SIG-M5 treated with dmso at 0.1 percent for 504 hours (cell line): ENCODE data around the gene NIT2.
"Not testable (repeated sequence)": the region's sequence is repeated elsewhere in the genome, so short reads cannot be mapped to it uniquely, and the experiment has no call there.

ENCODE experiments used
- DNase-seq: peaks from one replicate; lab custom pipeline; 2025; ENCODE audit not compliant: unreplicated experiment; lab: John Stamatoyannopoulos, UW

NIT2 gene, protein sequence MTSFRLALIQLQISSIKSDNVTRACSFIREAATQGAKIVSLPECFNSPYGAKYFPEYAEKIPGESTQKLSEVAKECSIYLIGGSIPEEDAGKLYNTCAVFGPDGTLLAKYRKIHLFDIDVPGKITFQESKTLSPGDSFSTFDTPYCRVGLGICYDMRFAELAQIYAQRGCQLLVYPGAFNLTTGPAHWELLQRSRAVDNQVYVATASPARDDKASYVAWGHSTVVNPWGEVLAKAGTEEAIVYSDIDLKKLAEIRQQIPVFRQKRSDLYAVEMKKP

DNA sequence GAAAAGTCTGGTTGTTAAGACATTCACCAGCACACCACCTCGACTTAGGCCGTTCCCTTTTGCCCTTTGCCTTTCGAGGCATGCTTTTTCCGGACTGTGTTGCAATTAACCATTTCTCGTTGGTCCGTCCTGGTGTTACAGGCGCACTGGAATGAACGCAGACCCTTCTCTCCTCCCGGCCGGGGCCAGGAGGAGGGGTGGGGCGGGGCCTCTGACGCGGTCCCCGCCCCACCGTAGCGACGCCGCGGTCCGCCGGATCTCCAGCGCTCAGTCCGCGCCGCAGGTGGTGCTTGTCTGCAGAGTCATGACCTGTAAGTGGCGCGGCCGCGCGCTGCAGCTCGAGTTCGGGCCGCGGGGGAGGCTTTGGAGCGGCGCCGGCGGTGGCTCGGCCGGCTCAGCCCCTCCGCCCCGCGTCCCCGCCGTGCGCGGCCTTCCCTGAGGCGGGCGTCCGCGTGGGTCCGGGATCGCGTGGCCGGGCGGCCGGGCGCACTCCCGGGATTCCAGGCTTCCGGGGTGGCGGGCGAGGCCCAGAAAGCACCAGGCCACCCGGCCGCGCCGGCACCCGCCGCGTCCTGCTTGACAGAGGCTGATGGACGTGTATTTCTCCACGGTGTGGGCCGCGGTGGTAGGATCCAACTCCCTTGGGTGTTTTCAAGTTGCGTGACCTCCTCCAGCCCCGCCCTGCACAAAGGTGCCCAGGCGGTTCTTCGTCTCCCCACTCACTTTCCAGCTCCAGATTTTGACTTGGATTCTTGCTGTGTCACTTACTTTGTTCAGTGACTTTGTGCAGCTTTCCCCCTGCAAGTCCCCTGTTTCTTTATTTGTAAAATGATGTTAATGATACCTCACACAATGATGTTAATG is at the start of gene NIT2:
Gene NIT2, plus strand, starts transcription at position 270 of the 864 bp plus-strand sequence. Its CDS starts 35 bp downstream, at position 305.
- peak; percentile 94 for DNase-seq

GRCh38 chr3:100288288-100288894 is 46.2 kb upstream of the NIT2 start:
- DNase-seq = no peak

GRCh38 chr3:100289339-100289738 is 45.2 kb upstream of the NIT2 start:
- DNase-seq = peak; percentile 79

DNA sequence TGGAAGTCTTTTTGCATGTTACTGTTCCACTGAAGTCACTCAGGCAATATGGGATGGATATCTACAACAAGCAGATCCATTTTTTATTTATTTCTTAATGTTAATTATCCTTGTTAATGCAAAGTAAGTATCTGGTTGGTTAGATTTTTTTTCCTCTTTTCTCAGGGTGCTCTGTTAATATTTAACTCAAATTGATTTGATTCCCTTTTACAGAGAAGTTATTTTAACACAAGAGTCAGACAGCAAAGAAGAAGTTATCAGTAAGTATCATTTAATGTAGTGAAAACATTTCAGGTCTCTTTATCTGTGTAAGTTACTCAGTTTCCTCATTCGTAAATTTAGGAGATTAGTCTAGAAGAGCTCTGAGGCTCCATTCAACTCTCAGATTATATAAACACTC is 39.5 kb upstream of the NIT2 start:
- DNase-seq = no peak

DNA sequence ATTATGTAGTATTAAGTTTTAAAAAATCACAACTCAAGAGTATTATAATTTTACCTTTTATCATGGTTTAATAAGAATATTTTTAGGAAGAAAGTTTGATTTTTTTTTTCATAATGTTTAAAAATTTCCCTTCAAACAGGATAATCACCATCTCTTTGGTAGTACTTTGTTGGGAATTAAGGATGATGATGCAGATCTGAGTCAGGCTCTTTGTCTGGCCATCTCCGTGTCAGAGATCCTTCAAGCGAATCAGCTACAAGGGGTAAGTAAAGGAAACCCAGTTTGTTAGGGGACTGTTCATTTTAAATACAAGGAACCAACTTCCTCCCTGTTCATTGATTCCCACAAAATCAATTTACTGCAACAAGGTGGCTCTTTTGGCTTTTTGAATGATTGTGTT is 36.8 kb upstream of the NIT2 start:
- DNase-seq = no peak

GRCh38 chr3:100299016-100299415 is 35.5 kb upstream of the NIT2 start:
- no peak for DNase-seq

- DNase-seq = no peak
Measured at GRCh38 chr3:100306695-100307094, 27.9 kb upstream of the NIT2 start.

- DNase-seq = no peak
Measured at GRCh38 chr3:100310355-100310965, 24.1 kb upstream of the NIT2 start.

- no peak for DNase-seq
Measured at GRCh38 chr3:100311011-100311410, 23.5 kb upstream of the NIT2 start.

- DNase-seq = peak; percentile 75
Measured at GRCh38 chr3:100316641-100317069, 17.9 kb upstream of the NIT2 start.

DNA sequence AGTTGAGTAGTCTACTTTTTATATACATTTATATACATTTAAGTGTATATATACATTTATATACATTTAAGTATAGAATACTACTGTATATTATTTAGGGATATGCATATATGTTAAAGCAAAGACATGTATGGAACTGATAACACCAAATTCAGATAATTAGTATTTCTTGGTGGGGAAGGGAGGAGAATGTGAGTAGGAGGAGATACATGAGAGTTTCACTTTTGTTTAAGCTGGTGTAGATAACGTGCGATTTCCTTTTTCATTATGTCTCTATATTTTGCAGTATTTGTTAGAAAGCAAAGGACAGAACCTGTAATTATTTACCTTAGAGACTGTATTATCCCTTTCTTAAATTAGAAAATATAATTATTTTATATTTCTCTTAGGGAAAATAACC is 16.6 kb upstream of the NIT2 start:
- DNase-seq = no peak

- DNase-seq = no peak
Measured at GRCh38 chr3:100319951-100320350, 14.6 kb upstream of the NIT2 start.

DNA sequence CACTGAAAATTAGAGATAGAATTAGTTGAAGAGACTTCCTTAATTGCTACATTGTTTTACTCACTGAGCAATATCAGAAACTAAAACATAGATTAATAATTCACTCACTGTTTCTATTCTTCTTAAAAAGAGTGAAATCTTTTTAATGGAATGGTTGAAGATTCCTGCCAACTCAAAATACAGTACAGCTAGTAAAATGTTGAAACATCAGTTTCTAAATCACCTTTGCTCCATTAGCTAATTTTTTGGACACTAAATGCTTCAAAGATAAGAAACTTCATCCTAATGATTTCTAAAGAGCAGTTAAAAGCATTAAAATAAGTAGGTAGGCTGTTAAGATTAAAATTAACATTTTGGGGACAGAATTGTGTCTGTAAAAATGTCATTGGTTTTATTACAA is 10.5 kb upstream of the NIT2 start:
- DNase-seq = no peak

DNA sequence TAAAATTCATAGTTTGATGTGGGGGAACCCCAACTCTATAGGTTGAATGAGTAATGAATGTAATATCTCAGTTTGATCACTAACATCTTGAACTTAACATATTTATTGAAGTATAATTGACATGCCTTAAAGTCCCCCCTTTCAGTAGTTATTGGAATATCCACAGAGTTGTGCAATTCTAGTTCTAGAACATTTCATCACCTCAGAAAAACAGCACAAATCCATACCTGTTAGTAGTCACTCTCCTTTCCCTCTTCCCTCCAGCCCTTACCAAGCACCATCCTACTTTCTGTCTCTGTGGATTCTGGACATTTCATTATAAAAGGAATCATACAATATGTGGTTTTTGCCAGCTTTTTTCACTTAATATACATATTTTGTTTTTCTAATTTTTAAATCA is 8.7 kb upstream of the NIT2 start:
- DNase-seq = no peak

DNA sequence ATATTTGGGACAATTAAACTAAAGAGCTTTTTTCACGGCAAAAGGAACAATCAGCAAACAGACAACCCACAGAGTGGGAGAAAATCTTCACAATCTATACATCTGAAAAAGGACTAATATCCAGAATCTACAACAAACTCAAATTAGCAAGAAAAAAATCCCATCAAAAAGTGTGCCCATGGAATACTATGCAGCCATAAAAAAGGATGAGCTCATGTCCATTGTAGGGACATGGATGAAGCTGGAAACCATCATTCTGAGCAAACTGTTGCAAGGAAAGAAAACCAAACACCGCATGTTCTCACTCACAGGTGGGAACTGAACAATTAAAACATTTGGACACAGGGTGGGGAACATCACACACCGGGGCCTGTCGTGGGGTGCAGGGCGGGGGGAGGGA is 7.2 kb upstream of the NIT2 start:
- DNase-seq = not testable (repeated sequence)

- DNase-seq = no peak
Measured at GRCh38 chr3:100329800-100330489, 4.6 kb upstream of the NIT2 start.

- DNase-seq = no peak
Measured at GRCh38 chr3:100330651-100331050, 3.9 kb upstream of the NIT2 start.

- DNase-seq = peak; percentile 5
Measured at GRCh38 chr3:100331660-100332059, 2.9 kb upstream of the NIT2 start.

DNA sequence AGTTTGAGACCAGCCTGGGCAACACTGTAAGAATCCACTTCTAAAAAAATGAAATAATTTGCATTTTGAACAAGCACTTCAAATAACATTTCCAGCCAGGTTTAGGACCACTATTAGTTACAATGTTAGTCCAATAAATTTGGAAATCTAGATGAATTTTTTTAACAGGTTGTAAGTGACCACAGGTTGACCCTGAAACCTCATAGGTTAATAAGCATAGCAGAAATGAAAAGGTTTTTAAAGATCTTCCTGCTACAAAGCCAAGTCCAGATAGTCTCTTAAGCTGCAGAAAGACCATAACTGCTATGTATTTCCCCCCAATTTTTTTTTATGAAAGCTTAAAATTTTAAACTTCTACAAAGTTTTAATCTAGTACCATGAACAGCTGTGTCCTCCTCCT is 1.5 kb upstream of the NIT2 start:
- DNase-seq = no peak

- no peak for DNase-seq
Measured at GRCh38 chr3:100333970-100334487, 528 bp upstream of the NIT2 start.

DNA sequence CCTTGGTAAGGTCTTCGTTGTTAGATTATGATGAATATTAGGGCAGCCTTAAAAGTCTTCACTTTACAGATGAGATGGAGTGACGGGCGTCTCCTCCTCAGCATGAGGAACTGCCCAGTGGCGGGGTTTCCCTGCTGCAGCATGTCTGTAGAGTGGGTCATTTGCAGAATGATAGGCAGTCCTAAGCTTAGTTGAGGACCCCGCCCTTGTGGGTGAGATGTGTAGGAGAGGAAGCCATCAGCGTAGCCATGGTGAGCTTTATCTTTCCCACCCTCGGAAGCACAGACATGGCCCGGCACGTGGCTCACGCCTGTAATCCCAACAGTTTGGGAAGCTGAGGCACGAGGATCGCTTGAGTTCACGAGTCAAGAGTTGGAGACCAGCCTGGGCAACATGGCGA is 877 bp downstream of the NIT2 start:
- peak; percentile 75 for DNase-seq
